ENCODE data around the gene GALNT10. TPM values are rescaled to one million over a fixed set of nuclear protein-coding genes. Genes with fewer than 3 reads are reported as not detected.
A peak's percentile ranks its signal among the peaks of the same experiment; 100 is the strongest.

The GALNT10 gene
- total RNA-seq, 2 experiments from 2014 or later: 16.8 to 19.8 TPM

DNA sequence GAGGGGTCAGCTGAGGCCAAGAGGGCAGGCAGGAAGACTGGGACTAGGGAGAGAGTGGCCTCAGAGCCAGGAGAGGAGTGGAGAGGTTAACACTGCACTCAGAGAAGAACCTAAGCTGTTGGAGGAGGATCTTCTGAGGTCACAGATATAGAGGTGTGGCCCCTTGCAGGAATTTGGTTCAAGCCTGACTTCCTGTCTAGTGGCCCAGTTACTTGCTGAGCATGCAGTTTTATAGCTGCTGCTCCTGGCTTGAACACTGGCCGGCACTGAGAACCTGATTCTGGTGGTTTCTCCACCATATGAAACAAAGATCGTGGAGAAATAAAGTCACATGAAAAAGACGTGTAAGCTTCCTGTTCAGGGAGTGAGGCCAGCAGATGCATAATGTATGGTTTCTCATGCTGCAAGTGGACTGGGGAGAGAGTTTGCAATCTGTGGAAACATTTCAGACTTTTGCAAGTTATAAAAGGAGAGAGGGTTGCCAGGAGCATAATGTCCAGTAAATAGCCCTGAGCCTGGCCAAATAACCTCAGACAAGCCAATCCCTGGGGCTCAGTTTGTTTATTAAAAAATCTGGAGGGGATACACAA lies 82.6 kb downstream of the GALNT10 start:
- H3K9me3 Mint-ChIP-seq: no peaks in the 10 kb centered on the region
- H3K4me3 Mint-ChIP-seq: no peak overlapping the region

DNA sequence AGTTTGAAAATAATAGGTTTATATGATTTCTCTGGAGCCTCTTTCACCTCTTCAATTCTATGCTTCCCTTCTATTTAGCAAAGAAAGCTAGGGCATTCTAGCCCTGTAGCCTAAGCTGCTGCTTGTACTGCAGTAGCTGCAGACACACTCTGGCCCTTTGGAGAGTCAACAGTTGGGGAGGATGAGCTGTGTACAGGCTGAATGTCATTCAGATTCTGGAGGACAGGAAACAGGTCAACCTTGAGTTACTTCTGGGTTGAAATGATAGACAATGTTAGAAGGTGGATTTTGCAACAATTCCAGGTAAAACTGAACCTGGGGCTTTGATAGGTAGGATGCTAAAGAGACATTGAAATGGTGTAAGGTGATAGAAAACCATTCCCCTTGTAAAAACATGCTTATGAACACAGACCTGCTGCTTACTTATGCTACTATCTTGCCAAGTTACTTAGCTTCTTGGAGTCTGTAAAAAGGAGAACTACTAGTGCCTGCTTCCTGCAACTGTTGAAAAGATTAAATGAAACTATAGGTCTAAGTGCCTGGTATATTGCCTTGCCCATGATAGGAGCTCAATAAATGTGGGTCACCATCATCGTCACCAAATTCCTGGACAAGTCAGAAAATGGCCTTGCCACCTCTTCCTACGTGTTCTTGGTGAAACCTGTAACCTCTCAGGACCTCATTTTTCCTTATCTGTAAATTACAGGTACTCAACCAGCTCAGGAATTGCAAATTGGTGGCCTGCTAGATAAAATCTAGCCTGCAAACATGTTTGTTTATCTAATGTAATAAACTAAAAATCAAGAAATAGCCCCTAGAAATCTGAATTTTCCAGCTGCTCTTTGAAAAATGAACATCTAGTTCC lies 83.7 kb downstream of the GALNT10 start:
- Mint-ChIP-seq H3K36me3 (peaks cover 4% of the 10 kb centered on the region), H3K27me3 (no peaks in the 10 kb centered on the region), H3K27ac (no peak overlapping the region), H3K9me3 (no peaks in the 10 kb centered on the region), H3K4me3 (no peak overlapping the region), H3K4me1 (peaks cover 51% of the 10 kb centered on the region)
- DNase-seq: no peak

More for the DNA sequence above, 82.6 kb downstream of the GALNT10 start:
- Mint-ChIP-seq H3K4me1 (peaks cover 44% of the 10 kb centered on the region), H3K36me3 (peaks cover 4% of the 10 kb centered on the region), H3K27ac (no peak overlapping the region), H3K27me3 (no peaks in the 10 kb centered on the region)
- no peak for DNase-seq

DNA sequence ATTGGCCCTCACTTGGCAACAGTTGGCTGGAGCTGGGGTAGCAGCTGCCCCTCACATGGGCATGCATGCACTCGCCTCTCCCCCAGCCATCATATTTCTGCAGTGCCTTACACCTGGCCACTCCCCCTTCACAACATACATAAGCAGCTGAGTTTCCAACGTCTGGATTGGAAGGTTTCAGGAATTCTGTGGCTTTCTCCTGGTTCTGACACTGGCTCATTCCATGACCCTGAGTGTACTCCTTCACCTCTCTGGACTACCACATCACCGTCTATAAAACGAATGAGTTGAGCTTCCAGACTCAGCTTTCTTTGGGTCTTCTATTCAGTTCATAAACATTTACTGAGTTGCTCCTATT lies 84.3 kb downstream of the GALNT10 start:
- no peak overlapping the region for H3K4me3 Mint-ChIP-seq
- peaks cover 51% of the 10 kb centered on the region for H3K4me1 Mint-ChIP-seq
- no peak overlapping the region for H3K27ac Mint-ChIP-seq
- H3K27me3 Mint-ChIP-seq: no peaks in the 10 kb centered on the region
- no peaks in the 10 kb centered on the region for H3K9me3 Mint-ChIP-seq
- DNase-seq: no peak
- peaks cover 4% of the 10 kb centered on the region for H3K36me3 Mint-ChIP-seq

GRCh38 chr5:154275566-154275965 lies 85.0 kb downstream of the GALNT10 start:
- Mint-ChIP-seq H3K27ac (no peak overlapping the region), H3K27me3 (no peaks in the 10 kb centered on the region), H3K4me3 (no peak overlapping the region), H3K9me3 (no peaks in the 10 kb centered on the region), H3K36me3 (peaks cover 4% of the 10 kb centered on the region), H3K4me1 (peaks cover 51% of the 10 kb centered on the region)
- DNase-seq: no peak

DNA sequence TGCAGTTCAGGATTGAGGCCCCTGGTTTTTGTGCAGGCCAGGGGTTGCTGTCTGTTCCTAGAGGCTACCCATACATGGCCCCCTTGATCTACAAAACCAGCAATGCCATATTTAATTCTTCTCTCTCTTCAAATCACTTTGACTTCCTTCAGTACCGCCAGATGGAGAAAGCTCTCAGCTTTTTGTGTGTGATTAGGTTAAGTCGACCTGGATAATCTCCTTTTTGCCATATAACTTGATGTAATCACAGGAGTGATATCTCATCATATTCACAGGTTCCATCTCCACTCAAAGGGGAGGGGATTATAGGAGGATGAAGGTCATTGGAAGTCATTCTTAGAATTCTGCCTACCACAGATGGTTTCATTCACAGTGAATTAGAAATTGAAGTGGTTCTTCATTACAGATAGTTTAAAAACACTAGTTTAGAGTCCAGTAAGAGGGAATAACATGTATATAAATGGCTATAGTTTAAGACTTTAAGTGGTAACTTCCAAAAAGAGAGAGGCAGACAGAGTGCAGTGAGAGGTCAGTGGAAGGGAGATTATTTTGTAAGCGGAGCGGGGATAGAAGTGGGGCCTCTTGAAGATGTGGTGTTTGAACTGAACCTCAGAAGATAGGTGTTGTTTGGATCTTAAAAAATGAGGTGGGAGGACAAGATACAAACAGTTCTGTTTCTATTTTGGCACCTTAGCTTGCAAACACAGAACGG lies 85.9 kb downstream of the GALNT10 start:
- Mint-ChIP-seq H3K4me3 (no peak overlapping the region), H3K27ac (peak overlapping the region; percentile 3), H3K9me3 (no peaks in the 10 kb centered on the region), H3K36me3 (peaks cover 4% of the 10 kb centered on the region), H3K27me3 (no peaks in the 10 kb centered on the region), H3K4me1 (peaks cover 50% of the 10 kb centered on the region)
- no peak for DNase-seq

- no peaks in the 10 kb centered on the region for H3K27me3 Mint-ChIP-seq
- H3K36me3 Mint-ChIP-seq: peaks cover 4% of the 10 kb centered on the region
- H3K9me3 Mint-ChIP-seq: no peaks in the 10 kb centered on the region
- no peak overlapping the region for H3K4me3 Mint-ChIP-seq
- H3K4me1 Mint-ChIP-seq: peaks cover 46% of the 10 kb centered on the region
- DNase-seq: no peak
- H3K27ac Mint-ChIP-seq: no peak overlapping the region
Observed at GRCh38 chr5:154276973-154277331, 86.4 kb downstream of the GALNT10 start.

- H3K4me1 Mint-ChIP-seq: peaks cover 41% of the 10 kb centered on the region
- H3K9me3 Mint-ChIP-seq: no peaks in the 10 kb centered on the region
- DNase-seq: no peak
- H3K4me3 Mint-ChIP-seq: no peak overlapping the region
- H3K27ac Mint-ChIP-seq: no peak overlapping the region
- peaks cover 6% of the 10 kb centered on the region for H3K36me3 Mint-ChIP-seq
- H3K27me3 Mint-ChIP-seq: no peaks in the 10 kb centered on the region
Observed at GRCh38 chr5:154277499-154277898, 87.0 kb downstream of the GALNT10 start.

DNA sequence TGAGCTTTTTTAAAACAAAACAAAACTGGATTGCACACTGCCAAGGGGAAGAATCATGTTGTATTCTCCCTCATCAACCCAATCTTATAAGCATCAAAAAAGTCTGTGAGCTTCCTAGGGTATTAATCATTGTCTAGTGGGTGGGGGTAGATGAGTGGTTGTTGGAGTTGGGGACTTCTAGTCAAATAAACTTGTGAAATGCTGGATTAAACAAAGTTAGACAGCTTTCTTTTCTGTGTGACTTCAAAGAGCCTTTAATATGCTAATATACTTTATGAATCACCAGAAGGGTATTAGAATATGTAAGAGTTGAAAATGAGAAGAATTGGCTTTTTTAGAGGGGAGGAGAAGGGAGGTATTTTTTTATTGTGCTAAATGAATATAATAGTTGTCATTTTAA lies 87.7 kb downstream of the GALNT10 start:
- Mint-ChIP-seq H3K27me3 (no peaks in the 10 kb centered on the region), H3K4me1 (peaks cover 34% of the 10 kb centered on the region), H3K4me3 (no peak overlapping the region), H3K27ac (no peak overlapping the region), H3K36me3 (peaks cover 6% of the 10 kb centered on the region), H3K9me3 (no peaks in the 10 kb centered on the region)
- DNase-seq: no peak

- H3K4me1 Mint-ChIP-seq: peaks cover 29% of the 10 kb centered on the region
- no peak overlapping the region for H3K4me3 Mint-ChIP-seq
- peaks cover 6% of the 10 kb centered on the region for H3K36me3 Mint-ChIP-seq
- H3K27me3 Mint-ChIP-seq: no peaks in the 10 kb centered on the region
- no peaks in the 10 kb centered on the region for H3K9me3 Mint-ChIP-seq
- DNase-seq: no peak
- no peak overlapping the region for H3K27ac Mint-ChIP-seq
Observed at GRCh38 chr5:154278908-154279307, 88.4 kb downstream of the GALNT10 start.

DNA sequence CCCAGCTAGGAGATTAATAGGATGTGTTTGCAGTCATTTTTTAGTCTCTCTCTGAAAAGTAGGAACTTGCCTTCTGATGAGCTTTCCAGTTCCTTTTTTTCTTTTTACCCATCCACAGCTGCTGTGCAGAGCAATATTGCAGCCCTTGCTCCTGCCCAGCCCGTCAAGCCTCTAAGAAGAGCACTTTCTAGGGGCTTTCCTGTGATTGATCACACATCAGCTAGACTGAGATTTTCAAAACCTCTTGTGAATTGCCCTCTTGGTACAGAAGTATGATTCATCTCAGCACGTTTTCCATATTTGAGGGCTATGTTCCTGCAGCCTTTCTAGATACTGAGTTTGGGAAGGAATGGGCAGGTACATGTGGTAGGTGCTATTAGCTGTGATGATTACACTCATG lies 93.9 kb downstream of the GALNT10 start:
- H3K9me3 Mint-ChIP-seq: no peaks in the 10 kb centered on the region
- H3K4me3 Mint-ChIP-seq: no peak overlapping the region
- H3K36me3 Mint-ChIP-seq: peaks cover 2% of the 10 kb centered on the region
- H3K27me3 Mint-ChIP-seq: no peaks in the 10 kb centered on the region
- DNase-seq: no peak
- peaks cover 17% of the 10 kb centered on the region for H3K4me1 Mint-ChIP-seq
- H3K27ac Mint-ChIP-seq: no peak overlapping the region

DNA sequence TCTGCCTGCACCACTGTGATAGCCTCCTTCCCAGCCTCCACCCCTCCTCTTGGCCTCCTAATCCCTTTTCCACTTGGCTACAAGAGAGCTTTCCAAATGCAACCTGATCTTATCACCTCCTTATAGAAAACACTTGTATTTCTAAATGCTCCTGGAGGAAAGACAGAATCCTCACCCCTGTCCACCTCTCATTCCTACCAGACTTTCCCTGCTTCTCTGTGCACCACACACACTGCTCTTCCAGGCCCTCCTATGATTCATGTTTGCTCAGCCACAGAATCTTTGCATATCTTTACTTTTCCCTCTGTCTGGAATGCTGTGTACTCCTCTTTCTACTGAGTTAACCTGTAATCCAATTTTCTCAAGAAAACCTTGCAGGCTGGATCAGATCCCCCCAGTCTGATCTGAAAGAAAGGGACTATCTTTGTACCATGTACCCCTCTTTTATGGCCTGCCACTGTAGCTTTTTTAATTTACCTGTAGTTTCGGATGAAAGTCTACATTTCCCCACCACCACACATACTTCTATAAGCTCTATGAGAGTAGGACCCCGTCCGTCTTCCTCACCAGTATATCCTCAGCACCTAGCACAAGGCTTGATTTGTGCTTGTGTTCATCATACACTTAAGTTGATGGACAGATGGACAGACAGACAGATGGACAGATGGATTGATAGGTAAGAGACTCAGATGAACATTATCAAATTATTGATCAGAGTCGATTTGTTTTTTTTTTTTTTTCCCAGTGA lies 95.3 kb downstream of the GALNT10 start:
- Mint-ChIP-seq H3K27ac (no peak overlapping the region), H3K36me3 (peaks cover 2% of the 10 kb centered on the region), H3K27me3 (no peaks in the 10 kb centered on the region)

GRCh38 chr5:154286557-154286956 lies 96.0 kb downstream of the GALNT10 start:
- no peak overlapping the region for H3K4me3 Mint-ChIP-seq
- peaks cover 17% of the 10 kb centered on the region for H3K4me1 Mint-ChIP-seq
- H3K27ac Mint-ChIP-seq: no peak overlapping the region
- H3K27me3 Mint-ChIP-seq: no peaks in the 10 kb centered on the region
- no peaks in the 10 kb centered on the region for H3K9me3 Mint-ChIP-seq
- no peak for DNase-seq
- H3K36me3 Mint-ChIP-seq: peaks cover 4% of the 10 kb centered on the region

More for the DNA sequence above, 95.3 kb downstream of the GALNT10 start:
- no peaks in the 10 kb centered on the region for H3K9me3 Mint-ChIP-seq
- peaks cover 17% of the 10 kb centered on the region for H3K4me1 Mint-ChIP-seq
- DNase-seq: no peak
- no peak overlapping the region for H3K4me3 Mint-ChIP-seq

- Mint-ChIP-seq H3K27ac (no peak overlapping the region), H3K4me1 (peaks cover 17% of the 10 kb centered on the region), H3K36me3 (peaks cover 4% of the 10 kb centered on the region), H3K9me3 (no peaks in the 10 kb centered on the region), H3K27me3 (no peaks in the 10 kb centered on the region), H3K4me3 (no peak overlapping the region)
- DNase-seq: no peak
Observed at GRCh38 chr5:154287136-154287535, 96.6 kb downstream of the GALNT10 start.

GRCh38 chr5:154288145-154288544 lies 97.6 kb downstream of the GALNT10 start:
- no peak overlapping the region for H3K27ac Mint-ChIP-seq
- no peaks in the 10 kb centered on the region for H3K9me3 Mint-ChIP-seq
- H3K4me1 Mint-ChIP-seq: peaks cover 17% of the 10 kb centered on the region
- H3K27me3 Mint-ChIP-seq: no peaks in the 10 kb centered on the region
- DNase-seq: no peak
- H3K36me3 Mint-ChIP-seq: peaks cover 2% of the 10 kb centered on the region
- H3K4me3 Mint-ChIP-seq: no peak overlapping the region

DNA sequence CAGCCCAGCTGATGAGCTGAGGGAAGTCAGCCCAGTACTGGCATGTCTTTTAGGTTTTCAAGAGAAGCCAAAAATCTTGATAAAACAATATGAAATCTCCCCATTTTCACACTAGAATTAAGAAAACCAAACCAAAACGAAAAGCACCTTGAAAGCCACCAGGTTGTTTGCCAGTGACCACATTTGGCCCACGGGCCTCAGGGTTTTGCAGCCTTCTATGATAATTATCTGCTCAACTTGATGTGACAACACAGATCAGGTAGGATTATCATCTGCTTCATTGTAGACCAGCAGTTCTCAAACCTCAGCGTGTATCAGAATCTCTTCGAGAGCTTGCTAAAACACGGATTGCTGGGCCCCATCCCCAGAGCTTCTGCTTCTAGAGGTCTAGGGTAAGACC lies 101.4 kb downstream of the GALNT10 start:
- H3K4me1 Mint-ChIP-seq: peaks cover 11% of the 10 kb centered on the region
- no peaks in the 10 kb centered on the region for H3K27me3 Mint-ChIP-seq
- H3K9me3 Mint-ChIP-seq: no peaks in the 10 kb centered on the region
- no peak overlapping the region for H3K4me3 Mint-ChIP-seq
- DNase-seq: no peak
- no peak overlapping the region for H3K27ac Mint-ChIP-seq
- peaks cover 8% of the 10 kb centered on the region for H3K36me3 Mint-ChIP-seq

Data from activated naive CD8-positive, alpha-beta T cell treated with anti-CD3 and anti-CD28 coated beads for 36 hours (primary cell).